COLO668 (cell line): ENCODE measurements around the gene CNTN5.

Experiments
- DNase-seq: peaks from one replicate; lab custom pipeline; 2025; ENCODE audit not compliant: unreplicated experiment; lab: John Stamatoyannopoulos, UW

Gene CNTN5

GRCh38 chr11:100011697-100012096 is 990.9 kb downstream of the CNTN5 start:
- DNase-seq = no peak

- no peak for DNase-seq
These were observed 992.3 kb downstream of the CNTN5 start for GRCh38 chr11:100013011-100013410.

- no peak for DNase-seq
These were observed 1011.2 kb downstream of the CNTN5 start for GRCh38 chr11:100031973-100032372.

- DNase-seq = no peak
These were observed 1040.3 kb downstream of the CNTN5 start for GRCh38 chr11:100061006-100061405.

- no peak for DNase-seq
These were observed 1045.7 kb downstream of the CNTN5 start for GRCh38 chr11:100066399-100066798.

- DNase-seq = no peak
These were observed 1047.4 kb downstream of the CNTN5 start for GRCh38 chr11:100068116-100068515.

GRCh38 chr11:100072131-100072530 is 1051.4 kb downstream of the CNTN5 start:
- no peak for DNase-seq

- DNase-seq = no peak
These were observed 1059.6 kb downstream of the CNTN5 start for GRCh38 chr11:100080381-100080780.

- DNase-seq = no peak
These were observed 1060.1 kb downstream of the CNTN5 start for GRCh38 chr11:100080821-100081220.

GRCh38 chr11:100093698-100094097 is 1072.9 kb downstream of the CNTN5 start:
- no peak for DNase-seq

- no peak for DNase-seq
These were observed 1073.5 kb downstream of the CNTN5 start for GRCh38 chr11:100094121-100094865.

- no peak for DNase-seq
These were observed 1075.1 kb downstream of the CNTN5 start for GRCh38 chr11:100095809-100096208.

GRCh38 chr11:100098560-100098959 is 1077.8 kb downstream of the CNTN5 start:
- no peak for DNase-seq

- DNase-seq = no peak
These were observed 1084.7 kb downstream of the CNTN5 start for GRCh38 chr11:100105255-100105981.

GRCh38 chr11:100105982-100106358 is 1085.2 kb downstream of the CNTN5 start:
- DNase-seq = no peak

- DNase-seq = no peak
These were observed 1098.4 kb downstream of the CNTN5 start for GRCh38 chr11:100119176-100119575.

- DNase-seq = no peak
These were observed 1112.4 kb downstream of the CNTN5 start for GRCh38 chr11:100133114-100133513.

- no peak for DNase-seq
These were observed 1120.5 kb downstream of the CNTN5 start for GRCh38 chr11:100141201-100141600.

GRCh38 chr11:100151944-100152343 is 1131.2 kb downstream of the CNTN5 start:
- no peak for DNase-seq

- DNase-seq = no peak
These were observed 1132.0 kb downstream of the CNTN5 start for GRCh38 chr11:100152766-100153165.

- no peak for DNase-seq
These were observed 1142.7 kb downstream of the CNTN5 start for GRCh38 chr11:100163471-100163870.

GRCh38 chr11:100174881-100175280 is 1154.1 kb downstream of the CNTN5 start:
- no peak for DNase-seq

GRCh38 chr11:100176456-100176855 is 1155.7 kb downstream of the CNTN5 start:
- no peak for DNase-seq
